MM.1S (cell line): ENCODE data around the gene ACACB.

Experiments used
- DNase-seq: peaks from one replicate; pipeline ENCODE4 v3.0.0-alpha.2; 2015
- H2AFZ ChIP-seq: fragments of 300-600 bp; sonication (generic); 2 replicates; pipeline ENCODE4 v1.6.0; 2016; ENCODE audit warnings: antibody characterized with exemption, low read length
- H3F3A ChIP-seq: fragments of 300-600 bp; sonication (generic); 2 replicates; pipeline ENCODE4 v1.6.1; 2016; ENCODE audit warnings: mild to moderate bottlenecking, antibody characterized with exemption, low read length, moderate library complexity, mixed read lengths; ENCODE audit not compliant: insufficient read depth
- H3K27ac ChIP-seq: fragments of 300-600 bp; sonication (generic); 2 replicates; pipeline ENCODE4 v1.5.1; 2016; ENCODE audit warnings: mild to moderate bottlenecking, low read length
- H3K27me3 ChIP-seq: fragments of 300-600 bp; sonication (generic); replicated peaks from 2 replicates; pipeline ENCODE4 v1.6.0; 2016; ENCODE audit warnings: low read length; ENCODE audit not compliant: insufficient read depth
- H3K36me3 ChIP-seq: fragments of 300-600 bp; sonication (generic); replicated peaks from 2 replicates; pipeline ENCODE4 v1.6.1; 2016; ENCODE audit warnings: mild to moderate bottlenecking, low read length, mixed read lengths; ENCODE audit not compliant: insufficient read depth
- H3K4me1 ChIP-seq: fragments of 300-600 bp; sonication (generic); 2 replicates; pipeline ENCODE4 v1.6.1; 2016; ENCODE audit warnings: low read length, mixed read lengths
- H3K4me2 ChIP-seq: fragments of 300-600 bp; sonication (generic); 2 replicates; pipeline ENCODE4 v1.6.0; 2016; ENCODE audit warnings: low read depth, low read length
- H3K4me3 ChIP-seq: fragments of 300-600 bp; sonication (generic); 2 replicates; pipeline ENCODE4 v1.5.1; 2016; ENCODE audit warnings: low read length, mixed read lengths
- H3K79me2 ChIP-seq: fragments of 300-600 bp; sonication (generic); 2 replicates; pipeline ENCODE4 v1.6.1; 2016; ENCODE audit warnings: mixed run types, low read length, mixed read lengths
- H3K9ac ChIP-seq: fragments of 300-600 bp; sonication (generic); 2 replicates; pipeline ENCODE4 v1.6.1; 2016; ENCODE audit warnings: low read length, mixed read lengths
- H3K9me2 ChIP-seq: fragments of 300-600 bp; sonication (generic); replicated peaks from 2 replicates; pipeline ENCODE4 v1.6.1; 2016; ENCODE audit warnings: mild to moderate bottlenecking, low read length, mixed read lengths; ENCODE audit not compliant: insufficient read depth
- H3K9me3 ChIP-seq: fragments of 300-600 bp; sonication (generic); replicated peaks from 2 replicates; pipeline ENCODE4 v1.6.1; 2016; ENCODE audit warnings: mild to moderate bottlenecking, low read length, mixed read lengths; ENCODE audit not compliant: insufficient read depth
- H4K20me1 ChIP-seq: fragments of 300-600 bp; sonication (generic); 2 replicates; pipeline ENCODE4 v1.6.1; 2016; ENCODE audit warnings: mild to moderate bottlenecking, low read length, moderate library complexity, mixed read lengths; ENCODE audit not compliant: insufficient read depth
- EZH2 ChIP-seq: fragments of 300-600 bp; sonication (generic); optimal IDR thresholded peaks from 2 replicates; pipeline ENCODE3; 2017; ENCODE audit warnings: low read depth, mild to moderate bottlenecking, antibody characterized with exemption, low read length, mixed read lengths
- EZH2phosphoT487 ChIP-seq: fragments of 300-600 bp; sonication (generic); IDR thresholded peaks from 2 replicates; pipeline ENCODE4 v1.6.1; 2018; ENCODE audit warnings: antibody characterized with exemption, low read length
- TF ChIP-seq, protein P1 (sequence below): fragments of 300-600 bp; sonication (generic); IDR thresholded peaks from 2 replicates; pipeline ENCODE4 v1.5.1; 2016; ENCODE audit warnings: antibody characterized with exemption, low read length, mixed read lengths

The ACACB gene

DNA sequence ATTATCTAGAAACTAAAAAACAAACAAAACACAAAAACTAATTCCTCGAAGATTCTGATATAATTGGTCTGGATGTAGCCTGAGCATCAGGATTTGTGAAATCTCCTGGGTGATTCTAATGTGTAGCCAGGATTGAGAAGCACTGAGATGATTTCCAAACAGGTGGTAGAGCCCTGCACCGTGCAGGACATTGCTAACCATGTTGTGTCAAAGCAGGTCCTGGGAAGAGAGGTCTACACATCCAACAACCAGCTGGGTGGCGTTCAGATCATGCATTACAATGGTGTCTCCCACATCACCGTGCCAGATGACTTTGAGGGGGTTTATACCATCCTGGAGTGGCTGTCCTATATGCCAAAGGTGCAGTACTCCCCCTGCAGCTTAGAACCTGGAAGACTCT, 136.4 kb downstream of the ACACB start:
- TF ChIP-seq EZH2phosphoT487, result no peak
- no peak for TF ChIP-seq EZH2
- TF ChIP-seq, protein P1, sequence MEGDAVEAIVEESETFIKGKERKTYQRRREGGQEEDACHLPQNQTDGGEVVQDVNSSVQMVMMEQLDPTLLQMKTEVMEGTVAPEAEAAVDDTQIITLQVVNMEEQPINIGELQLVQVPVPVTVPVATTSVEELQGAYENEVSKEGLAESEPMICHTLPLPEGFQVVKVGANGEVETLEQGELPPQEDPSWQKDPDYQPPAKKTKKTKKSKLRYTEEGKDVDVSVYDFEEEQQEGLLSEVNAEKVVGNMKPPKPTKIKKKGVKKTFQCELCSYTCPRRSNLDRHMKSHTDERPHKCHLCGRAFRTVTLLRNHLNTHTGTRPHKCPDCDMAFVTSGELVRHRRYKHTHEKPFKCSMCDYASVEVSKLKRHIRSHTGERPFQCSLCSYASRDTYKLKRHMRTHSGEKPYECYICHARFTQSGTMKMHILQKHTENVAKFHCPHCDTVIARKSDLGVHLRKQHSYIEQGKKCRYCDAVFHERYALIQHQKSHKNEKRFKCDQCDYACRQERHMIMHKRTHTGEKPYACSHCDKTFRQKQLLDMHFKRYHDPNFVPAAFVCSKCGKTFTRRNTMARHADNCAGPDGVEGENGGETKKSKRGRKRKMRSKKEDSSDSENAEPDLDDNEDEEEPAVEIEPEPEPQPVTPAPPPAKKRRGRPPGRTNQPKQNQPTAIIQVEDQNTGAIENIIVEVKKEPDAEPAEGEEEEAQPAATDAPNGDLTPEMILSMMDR, result no peak
- H3K9ac ChIP-seq, result no peak overlapping the region
- no peak for DNase-seq
- no peaks in the 10 kb centered on the region for H3K36me3 ChIP-seq
- no peaks in the 10 kb centered on the region for H3K9me2 ChIP-seq
- no peak overlapping the region for H2AFZ ChIP-seq
- H3K9me3 ChIP-seq, result no peaks in the 10 kb centered on the region
- H3K4me1 ChIP-seq, result no peaks in the 10 kb centered on the region
- H3F3A ChIP-seq, result no peaks in the 10 kb centered on the region
- no peak overlapping the region for H3K4me2 ChIP-seq
- H4K20me1 ChIP-seq, result no peaks in the 10 kb centered on the region
- H3K27me3 ChIP-seq, result no peaks in the 10 kb centered on the region
- H3K27ac ChIP-seq, result no peak overlapping the region
- H3K4me3 ChIP-seq, result no peak overlapping the region
- H3K79me2 ChIP-seq, result no peaks in the 10 kb centered on the region

- Histone ChIP-seq H4K20me1 (no peaks in the 10 kb centered on the region), H3F3A (no peaks in the 10 kb centered on the region), H3K9me3 (no peaks in the 10 kb centered on the region), H3K27me3 (no peaks in the 10 kb centered on the region), H3K4me1 (no peaks in the 10 kb centered on the region), H2AFZ (no peak overlapping the region), H3K36me3 (no peaks in the 10 kb centered on the region), H3K4me3 (no peak overlapping the region), H3K9ac (no peak overlapping the region), H3K27ac (no peak overlapping the region), H3K9me2 (no peaks in the 10 kb centered on the region), H3K4me2 (no peak overlapping the region), H3K79me2 (no peaks in the 10 kb centered on the region)
- TF ChIP-seq, protein P1, result no peak
- TF ChIP-seq EZH2phosphoT487 (no peak), EZH2 (no peak)
- no peak for DNase-seq
Observed at GRCh38 chr12:109253913-109254544, 137.6 kb downstream of the ACACB start.

DNA sequence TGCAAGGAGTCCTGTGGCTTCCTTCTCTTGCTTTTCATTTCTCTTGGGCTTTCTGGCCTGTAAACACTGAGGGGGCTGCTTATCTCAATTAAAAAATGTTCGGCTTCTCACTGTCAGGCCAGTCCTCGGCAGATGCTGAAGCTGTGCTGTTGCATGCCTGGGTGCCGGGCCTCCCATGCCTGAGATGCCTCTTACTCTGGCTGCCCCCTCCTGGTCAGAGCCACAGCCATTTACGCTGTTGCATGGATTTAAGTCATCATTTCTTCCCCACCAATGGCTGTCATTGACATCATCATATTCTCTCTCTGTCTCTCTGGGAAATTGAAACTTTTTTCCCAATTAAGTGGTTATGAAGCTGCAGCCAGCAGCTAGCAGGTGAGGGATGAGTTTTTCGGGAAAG, 139.0 kb downstream of the ACACB start:
- H3K4me1 ChIP-seq, result no peaks in the 10 kb centered on the region
- no peaks in the 10 kb centered on the region for H3F3A ChIP-seq
- H3K4me3 ChIP-seq, result no peak overlapping the region
- no peaks in the 10 kb centered on the region for H4K20me1 ChIP-seq
- H3K4me2 ChIP-seq, result no peak overlapping the region
- no peaks in the 10 kb centered on the region for H3K36me3 ChIP-seq
- H3K27ac ChIP-seq, result no peak overlapping the region
- TF ChIP-seq, protein P1, result no peak
- no peak for TF ChIP-seq EZH2phosphoT487
- TF ChIP-seq EZH2, result no peak
- no peaks in the 10 kb centered on the region for H3K9me3 ChIP-seq
- H3K9ac ChIP-seq, result no peak overlapping the region
- no peak overlapping the region for H2AFZ ChIP-seq
- no peaks in the 10 kb centered on the region for H3K79me2 ChIP-seq
- DNase-seq, result no peak
- no peaks in the 10 kb centered on the region for H3K9me2 ChIP-seq
- H3K27me3 ChIP-seq, result no peaks in the 10 kb centered on the region
